ENCODE measurements around the gene SKIDA1. TPM values are rescaled to one million over a fixed set of nuclear protein-coding genes. Genes with fewer than 3 reads are reported as not detected.

Gene SKIDA1
- total RNA-seq, 1 experiment from 2014 or later: 0.34 TPM

- Histone ChIP-seq H3K4me1 (ENCODE audit: control insufficient read depth in 1 of 2, insufficient read depth in 2 of 2, low read length in 2 of 2) (peaks cover 2 to 20% of the 10 kb centered on the region in 2 experiments; a peak in 2 of 4 replicates), H3K4me2 (ENCODE audit: low read length) (no peak overlapping the region), H3K4me3 (replicated peaks in 1 of 2; ENCODE audit: low read depth in 1 of 2, low read length in 2 of 2) (no peak overlapping the region), H3K79me2 (ENCODE audit: insufficient read depth, low read length) (no peaks in the 10 kb centered on the region), H3K27me3 (ENCODE audit: insufficient read depth, low read length) (peaks cover 3% of the 10 kb centered on the region; the same call in 1 of the 2 replicates), H3K9me3 (ENCODE audit: control insufficient read depth in 1 of 2, insufficient read depth in 1 of 2, low read depth in 1 of 2, low read length in 2 of 2) (no peaks in the 10 kb centered on the region), H4K20me1 (ENCODE audit: insufficient read depth) (no peaks in the 10 kb centered on the region), H3K27ac (ENCODE audit: low read depth, low read length) (no peak overlapping the region), H2AFZ (ENCODE audit: low read depth, low read length, poor library complexity, severe bottlenecking) (no peak overlapping the region), H3K36me3 (ENCODE audit: control insufficient read depth in 1 of 2, insufficient read depth in 2 of 2, low read length in 2 of 2) (no peaks in the 10 kb centered on the region), H3K9ac (ENCODE audit: low read length) (no peak overlapping the region), H3K9me2 (ENCODE audit: insufficient read depth) (no peaks in the 10 kb centered on the region)
- ChIA-PET RAD21 (ENCODE audit: low non-redundant PET in 1 of 2, low total read pairs in 2 of 2, uncharacterized antibody in 2 of 2, unreplicated experiment in 2 of 2) (no interaction called here), CTCF (no interaction called here), POLR2A (no interaction called here)
- no TSS peak for BruUV-seq (replicated peaks)
- no peak for TF ChIP-seq CTCF (IDR thresholded peaks at IDR 0.05 in 2 of 3, conservative IDR thresholded peaks at IDR 0.05 in 1 of 3; ENCODE audit: borderline replicate concordance in 1 of 3, insufficient read depth in 1 of 3, low read depth in 2 of 3, low read length in 2 of 3)
- no peak for DNase-seq (ENCODE audit: low read depth, low spot score)
- intact Hi-C loops (cut with micrococcal nuclease): loop anchor here (5.0 kb wide), 3 partner anchors 207 to 1488 kb away; no protein-coding TSS in a partner anchor
- ATAC-seq: no peak
Measured at GRCh38 chr10:21498986-21499385, 26.5 kb downstream of the SKIDA1 start.

- BruUV-seq (replicated peaks): no TSS peak
- intact Hi-C loops (cut with micrococcal nuclease): loop anchor here (5.0 kb wide), 3 partner anchors 206 to 1489 kb away; no protein-coding TSS in a partner anchor
- H3K27ac ChIP-seq (ENCODE audit: low read depth, low read length): no peak overlapping the region
Measured at GRCh38 chr10:21498377-21498776, 27.1 kb downstream of the SKIDA1 start.

More at GRCh38 chr10:21498377-21498776, 27.1 kb downstream of the SKIDA1 start:
- ChIA-PET CTCF (no interaction called here), RAD21 (ENCODE audit: low non-redundant PET in 1 of 2, low total read pairs in 2 of 2, uncharacterized antibody in 2 of 2, unreplicated experiment in 2 of 2) (no interaction called here), POLR2A (no interaction called here)
- peaks cover 2 to 20% of the 10 kb centered on the region in 2 experiments; a peak in 2 of 4 replicates for H3K4me1 ChIP-seq (ENCODE audit: control insufficient read depth in 1 of 2, insufficient read depth in 2 of 2, low read length in 2 of 2)
- no peak overlapping the region for H2AFZ ChIP-seq (ENCODE audit: low read depth, low read length, poor library complexity, severe bottlenecking)
- no peaks in the 10 kb centered on the region for H3K9me3 ChIP-seq (ENCODE audit: control insufficient read depth in 1 of 2, insufficient read depth in 1 of 2, low read depth in 1 of 2, low read length in 2 of 2)
- H3K79me2 ChIP-seq (ENCODE audit: insufficient read depth, low read length): no peaks in the 10 kb centered on the region
- ATAC-seq (no peak), DNase-seq (ENCODE audit: low read depth, low spot score) (no peak)
- H3K4me2 ChIP-seq (ENCODE audit: low read length): no peak overlapping the region
- no peak overlapping the region for H3K9ac ChIP-seq (ENCODE audit: low read length)
- TF ChIP-seq MAX (IDR thresholded peaks at IDR 0.05): no peak
- no peak for TF ChIP-seq REST (IDR thresholded peaks at IDR 0.05; ENCODE audit: low read depth)
- TF ChIP-seq POLR2A (IDR thresholded peaks at IDR 0.05; ENCODE audit: borderline replicate concordance, extremely low read depth, insufficient read depth, insufficient read length): no peak
- no peak for TF ChIP-seq EZH2 (IDR thresholded peaks at IDR 0.05)
- TF ChIP-seq EGR1 (IDR thresholded peaks at IDR 0.05; ENCODE audit: low read depth): no peak
- TF ChIP-seq JUND (IDR thresholded peaks at IDR 0.05): no peak
- TF ChIP-seq ZBTB33 (IDR thresholded peaks at IDR 0.05; ENCODE audit: extremely low read depth, insufficient replicate concordance, low read length): no peak
- TF ChIP-seq TCF7L2 (IDR thresholded peaks at IDR 0.05; ENCODE audit: borderline replicate concordance, extremely low read depth, insufficient read depth, insufficient read length): no peak
- H3K27me3 ChIP-seq (ENCODE audit: insufficient read depth, low read length): peaks cover 3% of the 10 kb centered on the region; the same call in 1 of the 2 replicates
- no peaks in the 10 kb centered on the region for H4K20me1 ChIP-seq (ENCODE audit: insufficient read depth)
- H3K9me2 ChIP-seq (ENCODE audit: insufficient read depth): no peaks in the 10 kb centered on the region
- H3K36me3 ChIP-seq (ENCODE audit: control insufficient read depth in 1 of 2, insufficient read depth in 2 of 2, low read length in 2 of 2): no peaks in the 10 kb centered on the region
- H3K4me3 ChIP-seq (replicated peaks in 1 of 2; ENCODE audit: low read depth in 1 of 2, low read length in 2 of 2): no peak overlapping the region
